ENCODE results near the gene YAE1.

GRCh38 chr7:39592586-39592985 is 26.4 kb downstream of the YAE1 start:
- TF ChIP-seq POLR2A (IDR thresholded peaks at IDR 0.05) (peak in 1 of 2 donors; percentile 74), CTCF (IDR thresholded peaks at IDR 0.05) (no peak)
